Measurements from ENCODE around the gene OR10J5.

OR10J5 gene, protein sequence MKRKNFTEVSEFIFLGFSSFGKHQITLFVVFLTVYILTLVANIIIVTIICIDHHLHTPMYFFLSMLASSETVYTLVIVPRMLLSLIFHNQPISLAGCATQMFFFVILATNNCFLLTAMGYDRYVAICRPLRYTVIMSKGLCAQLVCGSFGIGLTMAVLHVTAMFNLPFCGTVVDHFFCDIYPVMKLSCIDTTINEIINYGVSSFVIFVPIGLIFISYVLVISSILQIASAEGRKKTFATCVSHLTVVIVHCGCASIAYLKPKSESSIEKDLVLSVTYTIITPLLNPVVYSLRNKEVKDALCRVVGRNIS

DNA sequence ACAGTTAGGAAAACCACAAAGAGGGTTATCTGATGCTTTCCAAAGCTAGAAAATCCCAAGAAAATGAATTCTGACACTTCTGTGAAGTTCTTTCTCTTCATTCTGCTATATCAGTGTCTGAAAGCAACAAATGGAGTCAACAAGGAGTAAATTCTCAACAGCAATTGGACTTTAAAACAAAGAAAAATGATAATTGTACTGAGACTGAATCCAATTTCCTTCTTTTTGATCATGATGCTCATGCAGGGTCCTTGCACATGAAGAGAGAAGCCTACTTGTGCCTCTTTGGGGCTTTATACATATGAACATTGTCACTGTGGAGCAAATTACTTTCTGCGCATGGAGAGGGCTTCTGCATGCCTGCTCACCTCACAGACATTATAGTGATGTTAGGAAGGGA is at the start of gene OR10J5:
TSS of gene OR10J5 (minus strand) at position 101 of the 400 bp plus-strand sequence. CDS start at position 101, 0 bp downstream.
- Histone ChIP-seq H3K79me2 (ENCODE audit: insufficient read depth, low read length) (no peaks in the 10 kb centered on the region), H3K4me3 (ENCODE audit: low read depth in 1 of 2, low read length in 2 of 2) (no peak within 1 kb of the TSS), H3K4me1 (ENCODE audit: insufficient read depth, low read length) (no peaks in the 10 kb centered on the region), H3K4me2 (ENCODE audit: insufficient read depth, low read length) (no peak within 1 kb of the TSS), H2AFZ (ENCODE audit: low read depth, low read length) (no peak within 1 kb of the TSS), H4K20me1 (ENCODE audit: insufficient read depth, low read length) (no peaks in the 10 kb centered on the region), H3K27ac (ENCODE audit: low read length) (no peak within 1 kb of the TSS), H3K27me3 (ENCODE audit: insufficient read depth, low read length, poor library complexity) (peaks cover 4% of the 10 kb centered on the region), H3K9me3 (ENCODE audit: insufficient read depth, low read length, severe bottlenecking) (no peaks in the 10 kb centered on the region), H3K9ac (ENCODE audit: low read depth, low read length) (no peak within 1 kb of the TSS), H3K36me3 (ENCODE audit: insufficient read depth, low read length) (no peaks in the 10 kb centered on the region)
- TF ChIP-seq, protein P1, sequence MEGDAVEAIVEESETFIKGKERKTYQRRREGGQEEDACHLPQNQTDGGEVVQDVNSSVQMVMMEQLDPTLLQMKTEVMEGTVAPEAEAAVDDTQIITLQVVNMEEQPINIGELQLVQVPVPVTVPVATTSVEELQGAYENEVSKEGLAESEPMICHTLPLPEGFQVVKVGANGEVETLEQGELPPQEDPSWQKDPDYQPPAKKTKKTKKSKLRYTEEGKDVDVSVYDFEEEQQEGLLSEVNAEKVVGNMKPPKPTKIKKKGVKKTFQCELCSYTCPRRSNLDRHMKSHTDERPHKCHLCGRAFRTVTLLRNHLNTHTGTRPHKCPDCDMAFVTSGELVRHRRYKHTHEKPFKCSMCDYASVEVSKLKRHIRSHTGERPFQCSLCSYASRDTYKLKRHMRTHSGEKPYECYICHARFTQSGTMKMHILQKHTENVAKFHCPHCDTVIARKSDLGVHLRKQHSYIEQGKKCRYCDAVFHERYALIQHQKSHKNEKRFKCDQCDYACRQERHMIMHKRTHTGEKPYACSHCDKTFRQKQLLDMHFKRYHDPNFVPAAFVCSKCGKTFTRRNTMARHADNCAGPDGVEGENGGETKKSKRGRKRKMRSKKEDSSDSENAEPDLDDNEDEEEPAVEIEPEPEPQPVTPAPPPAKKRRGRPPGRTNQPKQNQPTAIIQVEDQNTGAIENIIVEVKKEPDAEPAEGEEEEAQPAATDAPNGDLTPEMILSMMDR (IDR thresholded peaks at IDR 0.05; ENCODE audit: borderline replicate concordance, extremely low read depth, low read length, poor library complexity, severe bottlenecking): no peak
- no peak for TF ChIP-seq EZH2 (IDR thresholded peaks at IDR 0.05; ENCODE audit: borderline replicate concordance, low read depth, low read length, severe bottlenecking)
- DNase-seq (no peak), ATAC-seq (ENCODE audit: insufficient read depth, low read depth) (no peak)

DNA sequence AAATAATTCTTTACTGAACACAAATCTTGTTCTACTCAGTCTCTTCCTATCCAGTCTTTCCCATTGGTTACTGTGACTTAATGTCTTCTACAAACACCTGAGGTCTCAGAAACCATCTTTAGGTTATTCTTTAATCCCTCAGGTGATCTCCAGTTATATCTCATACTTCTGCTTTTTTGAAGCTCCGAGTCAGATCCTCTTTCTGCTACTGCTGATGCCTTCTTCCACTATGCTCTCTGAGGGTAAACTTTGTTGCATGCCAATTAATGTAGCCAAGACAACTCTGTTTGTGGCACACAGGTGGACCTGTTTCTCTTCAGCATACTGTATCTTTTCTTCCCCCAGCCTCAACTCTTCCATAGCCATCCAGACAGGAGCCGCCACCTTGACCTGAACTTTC is 48.7 kb upstream of the OR10J5 start:
- H2AFZ ChIP-seq (ENCODE audit: low read depth, low read length): no peak overlapping the region
- no peak overlapping the region for H3K27ac ChIP-seq (ENCODE audit: low read length)
- H3K9me3 ChIP-seq (ENCODE audit: insufficient read depth, low read length, severe bottlenecking): no peaks in the 10 kb centered on the region
- H3K4me1 ChIP-seq (ENCODE audit: insufficient read depth, low read length): no peaks in the 10 kb centered on the region
- no peaks in the 10 kb centered on the region for H3K36me3 ChIP-seq (ENCODE audit: insufficient read depth, low read length)
- no peak overlapping the region for H3K4me3 ChIP-seq (ENCODE audit: low read depth in 1 of 2, low read length in 2 of 2)
- no peak for ATAC-seq (ENCODE audit: insufficient read depth, low read depth)
- H3K79me2 ChIP-seq (ENCODE audit: insufficient read depth, low read length): no peaks in the 10 kb centered on the region
- no peak overlapping the region for H3K9ac ChIP-seq (ENCODE audit: low read depth, low read length)
- TF ChIP-seq, protein P1 (IDR thresholded peaks at IDR 0.05; ENCODE audit: borderline replicate concordance, extremely low read depth, low read length, poor library complexity, severe bottlenecking): no peak
- TF ChIP-seq EZH2 (IDR thresholded peaks at IDR 0.05; ENCODE audit: borderline replicate concordance, low read depth, low read length, severe bottlenecking): no peak
- DNase-seq: no peak
- H4K20me1 ChIP-seq (ENCODE audit: insufficient read depth, low read length): no peaks in the 10 kb centered on the region
- peaks cover 6% of the 10 kb centered on the region for H3K27me3 ChIP-seq (ENCODE audit: insufficient read depth, low read length, poor library complexity)
- H3K4me2 ChIP-seq (ENCODE audit: insufficient read depth, low read length): no peak overlapping the region

DNA sequence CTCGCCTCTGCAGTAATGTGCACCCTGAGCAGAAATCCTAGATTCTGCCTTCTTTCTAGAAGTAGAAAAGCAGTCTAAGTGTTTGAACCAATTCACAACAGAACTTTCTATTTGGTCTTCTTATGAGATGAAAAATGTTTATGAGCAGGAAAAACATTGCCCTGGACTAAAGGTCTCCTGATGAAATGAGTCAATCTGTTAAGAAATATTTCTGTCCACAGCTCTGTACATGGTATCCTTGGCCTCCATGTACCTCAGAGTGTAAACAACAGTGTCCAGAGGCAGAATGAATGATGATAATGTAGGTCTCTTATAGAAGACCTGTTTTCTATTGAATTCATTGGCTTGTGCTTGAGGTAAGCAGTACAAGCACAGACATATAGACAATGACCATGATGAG is 45.6 kb upstream of the OR10J5 start:
- DNase-seq (no peak), ATAC-seq (ENCODE audit: insufficient read depth, low read depth) (no peak)
- H2AFZ ChIP-seq (ENCODE audit: low read depth, low read length): no peak overlapping the region
- TF ChIP-seq, protein P1 (IDR thresholded peaks at IDR 0.05; ENCODE audit: borderline replicate concordance, extremely low read depth, low read length, poor library complexity, severe bottlenecking): no peak
- no peak for TF ChIP-seq EZH2 (IDR thresholded peaks at IDR 0.05; ENCODE audit: borderline replicate concordance, low read depth, low read length, severe bottlenecking)
- no peaks in the 10 kb centered on the region for H3K36me3 ChIP-seq (ENCODE audit: insufficient read depth, low read length)
- no peaks in the 10 kb centered on the region for H3K4me1 ChIP-seq (ENCODE audit: insufficient read depth, low read length)
- H3K27ac ChIP-seq (ENCODE audit: low read length): no peak overlapping the region
- no peaks in the 10 kb centered on the region for H3K79me2 ChIP-seq (ENCODE audit: insufficient read depth, low read length)
- H4K20me1 ChIP-seq (ENCODE audit: insufficient read depth, low read length): no peaks in the 10 kb centered on the region
- no peaks in the 10 kb centered on the region for H3K9me3 ChIP-seq (ENCODE audit: insufficient read depth, low read length, severe bottlenecking)
- no peak overlapping the region for H3K4me3 ChIP-seq (ENCODE audit: low read depth in 1 of 2, low read length in 2 of 2)
- no peak overlapping the region for H3K9ac ChIP-seq (ENCODE audit: low read depth, low read length)
- H3K27me3 ChIP-seq (ENCODE audit: insufficient read depth, low read length, poor library complexity): peaks cover 6% of the 10 kb centered on the region
- H3K4me2 ChIP-seq (ENCODE audit: insufficient read depth, low read length): no peak overlapping the region
